ENCODE measurements around the gene NELFB. TPM values are rescaled to one million over a fixed set of nuclear protein-coding genes. Genes with fewer than 3 reads are reported as not detected.
A peak's percentile ranks its signal among the peaks of the same experiment; 100 is the strongest.

The NELFB gene
- total RNA-seq, 2 experiments from 2014 or later, result 54.4 to 56.4 TPM

DNA sequence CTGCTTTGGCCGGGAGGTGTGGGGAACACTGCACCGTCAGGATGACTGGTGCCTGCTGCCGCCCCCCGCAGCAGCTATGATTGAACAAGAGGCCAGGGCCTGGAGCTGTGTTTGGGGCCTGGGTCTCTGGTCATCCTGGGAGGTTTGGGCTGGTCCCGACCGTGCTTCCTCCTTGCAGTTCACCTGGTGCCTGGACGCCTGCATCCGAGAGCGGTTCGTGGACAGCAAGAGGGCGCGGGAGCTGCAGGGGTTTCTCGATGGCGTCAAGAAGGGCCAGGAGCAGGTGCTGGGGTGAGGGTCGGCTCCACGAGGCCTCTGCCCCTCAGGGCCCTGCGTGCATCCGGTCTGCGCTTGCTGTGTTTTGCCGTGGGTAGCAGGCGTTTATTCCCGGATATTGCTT, 8.9 kb downstream of the NELFB start:
- no peak overlapping the region for H3K4me3 Mint-ChIP-seq
- no peaks in the 10 kb centered on the region for H3K9me3 Mint-ChIP-seq
- DNase-seq, result no peak

GRCh38 chr9:137265496-137266161, 10.5 kb downstream of the NELFB start:
- H3K9me3 Mint-ChIP-seq, result no peaks in the 10 kb centered on the region
- H3K27me3 Mint-ChIP-seq, result no peaks in the 10 kb centered on the region
- no peak overlapping the region for H3K4me3 Mint-ChIP-seq
- no peaks in the 10 kb centered on the region for H3K4me1 Mint-ChIP-seq
- H3K36me3 Mint-ChIP-seq, result peaks cover 32% of the 10 kb centered on the region
- DNase-seq, result no peak
- H3K27ac Mint-ChIP-seq, result no peak overlapping the region

More for the DNA sequence above, 8.9 kb downstream of the NELFB start:
- Mint-ChIP-seq H3K27me3 (no peaks in the 10 kb centered on the region), H3K36me3 (peaks cover 27% of the 10 kb centered on the region), H3K4me1 (no peaks in the 10 kb centered on the region), H3K27ac (no peak overlapping the region)

DNA sequence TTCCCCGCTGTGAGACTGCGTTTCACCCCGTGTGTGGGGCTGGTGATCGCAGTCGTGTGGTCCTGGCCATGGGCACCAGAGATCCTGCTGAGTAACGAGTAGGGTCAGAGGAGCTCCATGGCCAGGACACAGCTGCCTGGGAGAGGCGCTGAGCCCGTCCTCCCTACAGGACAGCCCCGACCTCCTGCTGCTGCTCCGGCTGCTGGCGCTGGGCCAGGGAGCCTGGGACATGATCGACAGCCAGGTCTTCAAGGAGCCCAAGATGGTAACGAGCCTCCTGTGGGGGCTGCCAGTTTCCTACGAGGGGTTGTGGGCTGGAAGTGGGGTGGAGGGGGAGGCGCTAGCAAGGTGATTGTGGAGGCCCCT, 11.0 kb downstream of the NELFB start:
- Mint-ChIP-seq H3K36me3 (peaks cover 32% of the 10 kb centered on the region), H3K27ac (no peak overlapping the region), H3K27me3 (no peaks in the 10 kb centered on the region), H3K9me3 (no peaks in the 10 kb centered on the region), H3K4me1 (peaks cover under 1% of the 10 kb centered on the region), H3K4me3 (no peak overlapping the region)
- DNase-seq, result no peak

GRCh38 chr9:137266585-137267453, 11.7 kb downstream of the NELFB start:
- Mint-ChIP-seq H3K4me1 (peaks cover 5% of the 10 kb centered on the region), H3K36me3 (peaks cover 32% of the 10 kb centered on the region), H3K27ac (no peak overlapping the region)

GRCh38 chr9:137267933-137268355, 12.8 kb downstream of the NELFB start:
- Mint-ChIP-seq H3K4me3 (no peak overlapping the region), H3K27ac (no peak overlapping the region), H3K9me3 (no peaks in the 10 kb centered on the region), H3K4me1 (peaks cover 5% of the 10 kb centered on the region), H3K27me3 (no peaks in the 10 kb centered on the region), H3K36me3 (peaks cover 31% of the 10 kb centered on the region)
- no peak for DNase-seq

More at GRCh38 chr9:137266585-137267453, 11.7 kb downstream of the NELFB start:
- Mint-ChIP-seq H3K4me3 (no peak overlapping the region), H3K9me3 (no peaks in the 10 kb centered on the region), H3K27me3 (no peaks in the 10 kb centered on the region)
- no peak for DNase-seq

DNA sequence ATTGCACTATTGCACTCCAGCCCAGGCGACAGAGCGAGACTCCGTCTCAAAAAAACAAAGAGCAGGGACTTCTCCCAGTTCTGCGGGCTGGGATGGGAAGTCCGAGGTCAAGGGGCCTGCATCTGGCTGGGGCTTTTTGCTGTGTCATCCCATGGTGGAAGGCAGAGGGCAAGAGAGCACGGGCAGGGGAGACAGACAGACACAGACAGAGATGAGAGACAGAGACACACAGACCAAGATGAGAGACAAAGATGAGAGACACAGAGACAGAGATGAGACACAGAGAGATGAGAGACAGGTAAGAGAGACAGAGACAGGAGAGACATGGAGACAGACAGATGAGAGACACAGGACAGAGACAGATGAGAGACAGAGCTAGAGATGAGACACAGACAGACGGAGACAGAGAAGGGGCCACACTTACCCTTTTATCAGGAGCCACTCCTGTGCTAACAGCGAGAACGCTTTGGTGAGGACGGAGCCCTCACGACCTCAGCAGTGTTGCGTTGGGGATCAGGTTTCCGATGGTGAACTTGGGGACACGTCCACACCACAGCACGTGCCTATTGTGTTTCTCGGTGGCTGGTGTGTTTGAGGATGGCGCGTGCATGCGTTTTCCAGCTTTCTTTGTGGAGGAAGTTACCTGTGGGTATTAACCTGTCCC, 13.5 kb downstream of the NELFB start:
- H3K27ac Mint-ChIP-seq, result no peak overlapping the region
- no peaks in the 10 kb centered on the region for H3K27me3 Mint-ChIP-seq
- H3K36me3 Mint-ChIP-seq, result peaks cover 28% of the 10 kb centered on the region
- peaks cover 5% of the 10 kb centered on the region for H3K4me1 Mint-ChIP-seq
- no peak overlapping the region for H3K4me3 Mint-ChIP-seq
- no peak for DNase-seq
- H3K9me3 Mint-ChIP-seq, result no peaks in the 10 kb centered on the region

DNA sequence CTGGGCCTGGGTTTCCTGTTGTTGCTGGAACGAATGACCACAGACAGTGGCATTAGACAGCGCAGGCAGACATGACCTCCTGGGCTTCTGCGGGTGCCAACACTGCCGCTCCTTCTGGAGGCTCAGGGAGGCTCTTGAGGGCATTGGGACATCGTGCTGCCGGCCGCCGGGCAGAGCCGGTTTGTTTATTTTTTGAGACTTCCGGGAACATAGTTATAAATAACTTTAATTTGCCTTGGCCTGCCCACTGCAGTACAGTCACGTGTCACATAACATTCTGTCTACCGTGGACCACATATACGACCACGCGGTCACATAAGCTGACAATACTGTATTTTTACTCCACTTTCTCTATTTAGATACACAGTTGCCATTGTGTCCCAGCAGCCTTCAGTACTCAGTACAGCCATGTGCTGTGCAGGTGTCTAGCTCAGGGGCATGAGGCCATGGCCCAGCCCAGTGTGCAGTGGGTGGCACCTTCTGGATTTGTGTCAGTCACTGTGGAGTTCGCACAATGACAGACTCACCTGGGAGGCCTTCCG, 14.2 kb downstream of the NELFB start:
- no peaks in the 10 kb centered on the region for H3K9me3 Mint-ChIP-seq
- H3K4me3 Mint-ChIP-seq, result no peak overlapping the region
- no peak overlapping the region for H3K27ac Mint-ChIP-seq
- peaks cover 5% of the 10 kb centered on the region for H3K4me1 Mint-ChIP-seq
- H3K36me3 Mint-ChIP-seq, result peaks cover 26% of the 10 kb centered on the region
- H3K27me3 Mint-ChIP-seq, result no peaks in the 10 kb centered on the region
- no peak for DNase-seq

- no peaks in the 10 kb centered on the region for H3K9me3 Mint-ChIP-seq
- peaks cover 8% of the 10 kb centered on the region for H3K4me1 Mint-ChIP-seq
- H3K4me3 Mint-ChIP-seq, result peak overlapping the region; percentile 27
- peaks cover 26% of the 10 kb centered on the region for H3K36me3 Mint-ChIP-seq
- peak overlapping the region; percentile 28 for H3K27ac Mint-ChIP-seq
- peaks cover 4% of the 10 kb centered on the region for H3K27me3 Mint-ChIP-seq
- DNase-seq, result peak; percentile 50
Measured at GRCh38 chr9:137270929-137271695, 16.0 kb downstream of the NELFB start.

GRCh38 chr9:137271696-137272076, 16.6 kb downstream of the NELFB start:
- peaks cover 9% of the 10 kb centered on the region for H3K4me1 Mint-ChIP-seq
- peaks cover 26% of the 10 kb centered on the region for H3K36me3 Mint-ChIP-seq
- H3K9me3 Mint-ChIP-seq, result no peaks in the 10 kb centered on the region
- peaks cover 7% of the 10 kb centered on the region for H3K27me3 Mint-ChIP-seq
- H3K27ac Mint-ChIP-seq, result peak overlapping the region; percentile 28
- DNase-seq, result no peak
- H3K4me3 Mint-ChIP-seq, result no peak overlapping the region

GRCh38 chr9:137272241-137273094, 17.3 kb downstream of the NELFB start:
- Mint-ChIP-seq H3K4me3 (no peak overlapping the region), H3K9me3 (no peaks in the 10 kb centered on the region), H3K27me3 (peaks cover 11% of the 10 kb centered on the region), H3K27ac (no peak overlapping the region), H3K36me3 (peaks cover 24% of the 10 kb centered on the region), H3K4me1 (peaks cover 14% of the 10 kb centered on the region)
- no peak for DNase-seq

DNA sequence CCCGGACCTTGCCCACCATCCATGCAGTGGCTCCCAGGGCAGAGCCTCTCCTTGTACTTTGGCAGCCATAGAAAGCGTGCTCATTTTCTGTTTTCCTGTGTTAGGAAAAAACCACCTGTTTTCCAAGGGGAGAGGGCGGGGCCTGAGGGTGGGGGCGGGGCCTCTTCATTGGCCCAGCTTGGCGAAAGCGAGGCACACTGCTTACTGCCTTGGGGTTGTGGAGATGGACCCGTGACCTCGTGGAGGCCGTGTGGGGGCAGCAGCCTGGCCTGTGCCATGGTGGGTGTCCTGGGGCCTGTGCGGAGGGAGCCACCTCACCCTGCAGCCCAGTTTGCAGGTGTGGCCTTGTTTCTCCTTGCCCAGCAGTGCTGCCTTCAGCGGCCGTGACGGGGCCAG, 18.0 kb downstream of the NELFB start:
- peaks cover 14% of the 10 kb centered on the region for H3K4me1 Mint-ChIP-seq
- DNase-seq, result no peak
- H3K9me3 Mint-ChIP-seq, result no peaks in the 10 kb centered on the region
- peaks cover 17% of the 10 kb centered on the region for H3K36me3 Mint-ChIP-seq
- H3K27me3 Mint-ChIP-seq, result peaks cover 11% of the 10 kb centered on the region
- no peak overlapping the region for H3K27ac Mint-ChIP-seq
- no peak overlapping the region for H3K4me3 Mint-ChIP-seq

DNA sequence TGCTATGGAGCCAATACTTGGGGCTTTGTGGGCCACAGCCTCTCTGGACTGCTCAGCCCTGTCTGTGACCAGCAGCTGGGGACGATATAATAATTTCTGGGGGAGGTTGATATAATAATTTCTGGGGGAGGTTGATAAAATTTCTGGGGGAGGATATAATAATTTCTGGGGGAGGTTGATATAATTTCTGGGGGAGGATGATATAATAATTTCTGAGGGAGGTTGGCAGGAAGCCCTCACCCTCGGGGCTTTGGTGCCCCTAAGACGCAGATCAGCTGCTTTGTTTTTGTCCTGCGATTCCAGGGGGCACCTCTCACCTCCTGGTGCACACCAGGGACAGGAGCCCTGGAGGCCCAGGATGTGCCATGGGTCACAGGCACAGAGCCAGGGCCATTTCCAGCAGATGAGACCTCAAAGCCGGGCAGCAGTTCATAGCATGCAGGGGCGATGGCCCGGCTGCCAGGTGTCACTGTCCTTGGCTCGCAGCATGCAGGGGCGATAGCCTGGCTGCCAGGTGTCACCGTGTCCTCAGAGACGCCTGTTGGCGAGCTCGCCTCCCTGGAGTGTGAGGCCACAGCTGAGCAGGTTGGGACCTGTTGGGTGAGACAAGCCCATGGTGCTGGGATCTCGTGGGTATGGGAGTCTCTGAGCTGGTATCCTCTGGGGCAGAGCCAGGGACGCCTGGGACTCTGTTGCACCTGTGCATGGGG, 18.6 kb downstream of the NELFB start:
- Mint-ChIP-seq H3K4me3 (no peak overlapping the region), H3K4me1 (peaks cover 14% of the 10 kb centered on the region)
- DNase-seq, result no peak

GRCh38 chr9:137275203-137275587, 20.1 kb downstream of the NELFB start:
- H3K36me3 Mint-ChIP-seq, result peaks cover 4% of the 10 kb centered on the region
- H3K4me3 Mint-ChIP-seq, result no peak overlapping the region
- no peak overlapping the region for H3K27ac Mint-ChIP-seq
- no peak for DNase-seq
- H3K9me3 Mint-ChIP-seq, result no peaks in the 10 kb centered on the region
- peaks cover 11% of the 10 kb centered on the region for H3K27me3 Mint-ChIP-seq
- peaks cover 14% of the 10 kb centered on the region for H3K4me1 Mint-ChIP-seq

More for the DNA sequence above, 18.6 kb downstream of the NELFB start:
- peaks cover 14% of the 10 kb centered on the region for H3K36me3 Mint-ChIP-seq
- H3K27me3 Mint-ChIP-seq, result peaks cover 11% of the 10 kb centered on the region
- no peaks in the 10 kb centered on the region for H3K9me3 Mint-ChIP-seq
- no peak overlapping the region for H3K27ac Mint-ChIP-seq
